ENCODE results near the gene FAM216B. TPM values are rescaled to one million over a fixed set of nuclear protein-coding genes. Genes with fewer than 3 reads are reported as not detected.

Gene FAM216B
- total and polyA plus RNA-seq, 2 donors (not counting 3 experiments of a cell fraction or from before 2014, with no cell fraction given), result not detected

- dilution Hi-C loops (cut with MboI; ENCODE audit: extremely low pct_ligation_motif_present, low sequenced_read_pairs), result no loop called here
- BruUV-seq (replicated peaks), result no TSS peak
These were observed 14.3 kb downstream of the FAM216B start for GRCh38 chr13:42795666-42796065.

More at GRCh38 chr13:42795666-42796065, 14.3 kb downstream of the FAM216B start:
- Histone ChIP-seq H3K36me3 (ENCODE audit: control insufficient read depth in 2 of 2, extremely low read depth in 1 of 2, insufficient read depth in 2 of 2, low read length in 2 of 2) (no peaks in the 10 kb centered on the region), H3K9me1 (replicated peaks; ENCODE audit: control insufficient read depth, extremely low read depth, insufficient read depth, low read length) (no peaks in the 10 kb centered on the region), H3K4me3 (replicated peaks in 1 of 3; ENCODE audit: insufficient read depth in 1 of 3, low read depth in 1 of 3, low read length in 3 of 3) (no peak overlapping the region), H3K4me2 (ENCODE audit: insufficient read depth, low read length) (no peak overlapping the region), H3K4me1 (ENCODE audit: control insufficient read depth, extremely low read depth, insufficient read depth, low read length) (no peaks in the 10 kb centered on the region), H3K27ac (ENCODE audit: insufficient read depth, low read depth, low read length) (no peak overlapping the region), H3K27me3 (ENCODE audit: control insufficient read depth in 2 of 2, insufficient read depth in 2 of 2, low read length in 2 of 2) (peaks cover 2 to 5% of the 10 kb centered on the region in 2 experiments), H3K79me2 (ENCODE audit: control insufficient read depth, insufficient read depth, low read length) (no peaks in the 10 kb centered on the region), H4K20me1 (replicated peaks; ENCODE audit: control insufficient read depth, extremely low read depth, insufficient read depth, low read length) (no peaks in the 10 kb centered on the region), H3K9ac (replicated peaks; ENCODE audit: extremely low read depth, insufficient read depth, low read length) (no peak overlapping the region), H3K9me3 (replicated peaks; ENCODE audit: control insufficient read depth, insufficient read depth, low read length) (no peaks in the 10 kb centered on the region), H2AFZ (ENCODE audit: low read depth, low read length) (no peak overlapping the region)
- CTCF ChIA-PET, result no interaction called here
- intact Hi-C loops (cut with micrococcal nuclease), result no loop called here
- TF ChIP-seq CTCF (IDR thresholded peaks at IDR 0.05; ENCODE audit: extremely low read depth in 1 of 2, insufficient read depth in 1 of 2, low read depth in 1 of 2, low read length in 2 of 2) (no peak), MAX (IDR thresholded peaks at IDR 0.05; ENCODE audit: insufficient read depth, insufficient read length) (no peak), GATA2 (IDR thresholded peaks at IDR 0.05; ENCODE audit: insufficient read depth, insufficient read length, low read depth, low read length) (no peak), POLR2AphosphoS5 (IDR thresholded peaks at IDR 0.05; ENCODE audit: insufficient read depth, low read depth, low read length) (no peak), MYC (IDR thresholded peaks at IDR 0.05; ENCODE audit: low read depth, low read length) (no peak), EZH2 (IDR thresholded peaks at IDR 0.05; ENCODE audit: borderline replicate concordance, low read depth, low read length, severe bottlenecking) (no peak), FOS (IDR thresholded peaks at IDR 0.05; ENCODE audit: borderline replicate concordance, insufficient read depth, low read length) (no peak), JUN (IDR thresholded peaks at IDR 0.05; ENCODE audit: borderline replicate concordance, insufficient read depth, insufficient read length, low read depth) (no peak), POLR2A (IDR thresholded peaks at IDR 0.05; ENCODE audit: low read depth, low read length) (no peak)
- no peak for FAIRE-seq
- POLR2A ChIA-PET, result no interaction called here
- DNase-seq (ENCODE audit: low read depth, low spot score), result no peak
